ENCODE data around the gene SVOPL. TPM values are rescaled to one million over a fixed set of nuclear protein-coding genes. Genes with fewer than 3 reads are reported as not detected.

SVOPL gene
- total and polyA plus RNA-seq, 2 donors (not counting 3 experiments of a cell fraction or from before 2014, with no cell fraction given): not detected

- BruUV-seq (replicated peaks): no TSS peak
- Histone ChIP-seq H3K79me2 (ENCODE audit: control insufficient read depth, insufficient read depth, low read length) (no peaks in the 10 kb centered on the region), H3K4me1 (ENCODE audit: control insufficient read depth, extremely low read depth, insufficient read depth, low read length) (no peaks in the 10 kb centered on the region), H2AFZ (ENCODE audit: low read depth, low read length) (no peak overlapping the region), H3K4me2 (ENCODE audit: insufficient read depth, low read length) (no peak overlapping the region), H3K27me3 (ENCODE audit: control insufficient read depth in 2 of 2, insufficient read depth in 2 of 2, low read length in 2 of 2) (no peaks in the 10 kb centered on the region), H3K36me3 (ENCODE audit: control insufficient read depth in 2 of 2, extremely low read depth in 1 of 2, insufficient read depth in 2 of 2, low read length in 2 of 2) (no peaks in the 10 kb centered on the region), H3K4me3 (replicated peaks in 1 of 3; ENCODE audit: insufficient read depth in 1 of 3, low read depth in 1 of 3, low read length in 3 of 3) (no peak overlapping the region), H3K9ac (replicated peaks; ENCODE audit: extremely low read depth, insufficient read depth, low read length) (no peak overlapping the region), H3K9me1 (replicated peaks; ENCODE audit: control insufficient read depth, extremely low read depth, insufficient read depth, low read length) (no peaks in the 10 kb centered on the region), H4K20me1 (replicated peaks; ENCODE audit: control insufficient read depth, extremely low read depth, insufficient read depth, low read length) (no peaks in the 10 kb centered on the region), H3K9me3 (replicated peaks; ENCODE audit: control insufficient read depth, insufficient read depth, low read length) (no peaks in the 10 kb centered on the region), H3K27ac (ENCODE audit: insufficient read depth, low read depth, low read length) (no peak overlapping the region)
- intact Hi-C loops (cut with micrococcal nuclease): no loop called here
- POLR2A ChIA-PET: no interaction called here
- no peak for DNase-seq (ENCODE audit: low read depth, low spot score)
- dilution Hi-C loops (cut with MboI; ENCODE audit: extremely low pct_ligation_motif_present, low sequenced_read_pairs): no loop called here
- TF ChIP-seq POLR2AphosphoS5 (IDR thresholded peaks at IDR 0.05; ENCODE audit: insufficient read depth, low read depth, low read length): no peak
- no peak for TF ChIP-seq GATA2 (IDR thresholded peaks at IDR 0.05; ENCODE audit: insufficient read depth, insufficient read length, low read depth, low read length)
- no peak for TF ChIP-seq MYC (IDR thresholded peaks at IDR 0.05; ENCODE audit: low read depth, low read length)
- TF ChIP-seq EZH2 (IDR thresholded peaks at IDR 0.05; ENCODE audit: borderline replicate concordance, low read depth, low read length, severe bottlenecking): no peak
- TF ChIP-seq JUN (IDR thresholded peaks at IDR 0.05; ENCODE audit: borderline replicate concordance, insufficient read depth, insufficient read length, low read depth): no peak
- TF ChIP-seq MAX (IDR thresholded peaks at IDR 0.05; ENCODE audit: insufficient read depth, insufficient read length): no peak
- TF ChIP-seq FOS (IDR thresholded peaks at IDR 0.05; ENCODE audit: borderline replicate concordance, insufficient read depth, low read length): no peak
- TF ChIP-seq CTCF (IDR thresholded peaks at IDR 0.05; ENCODE audit: extremely low read depth in 1 of 2, insufficient read depth in 1 of 2, low read depth in 1 of 2, low read length in 2 of 2): no peak
- no peak for TF ChIP-seq POLR2A (IDR thresholded peaks at IDR 0.05; ENCODE audit: low read depth, low read length)
- CTCF ChIA-PET: no interaction called here
- FAIRE-seq: no peak
Observed at GRCh38 chr7:138607216-138608126, 93.7 kb downstream of the SVOPL start.
